Inflammatory macrophage treated with lipopolysaccharide for 1 hour (primary cell): ENCODE results near the gene POTEJ.
"Not testable (repeated sequence)": the region's sequence is repeated elsewhere in the genome, so short reads cannot be mapped to it uniquely, and the experiment has no call there.

Source experiments
- DNase-seq, 2 donors: peaks; one replicate each; pipeline ENCODE4 v3.0.0-alpha.2; 2020 to 2022

Gene POTEJ

GRCh38 chr2:130608276-130609001 lies 2.8 kb upstream of the POTEJ start:
- DNase-seq, result not testable (repeated sequence)

- not testable (repeated sequence) for DNase-seq
Observed at GRCh38 chr2:130609002-130609920, 2.0 kb upstream of the POTEJ start.

GRCh38 chr2:130610486-130610885 lies 754 bp upstream of the POTEJ start:
- not testable (repeated sequence) for DNase-seq

- DNase-seq, result not testable (repeated sequence)
Observed at GRCh38 chr2:130628784-130629475, 17.7 kb downstream of the POTEJ start.

- DNase-seq, result not testable (repeated sequence)
Observed at GRCh38 chr2:130638973-130639372, 27.7 kb downstream of the POTEJ start.

- not testable (repeated sequence) for DNase-seq
Observed at GRCh38 chr2:130641688-130642087, 30.4 kb downstream of the POTEJ start.

- not testable (repeated sequence) for DNase-seq
Observed at GRCh38 chr2:130649285-130649684, 38.0 kb downstream of the POTEJ start.

GRCh38 chr2:130664506-130664905 lies 53.3 kb downstream of the POTEJ start:
- not testable (repeated sequence) for DNase-seq

- DNase-seq, result not testable (repeated sequence)
Observed at GRCh38 chr2:130665596-130665995, 54.4 kb downstream of the POTEJ start.

- not testable (repeated sequence) for DNase-seq
Observed at GRCh38 chr2:130667516-130667915, 56.3 kb downstream of the POTEJ start.

GRCh38 chr2:130670026-130670745 lies 58.9 kb downstream of the POTEJ start:
- DNase-seq, result not testable (repeated sequence)

- not testable (repeated sequence) for DNase-seq
Observed at GRCh38 chr2:130692041-130692770, 81.0 kb downstream of the POTEJ start.

- peak; percentile 0 for DNase-seq
Observed at GRCh38 chr2:130693474-130693873, 82.2 kb downstream of the POTEJ start.

GRCh38 chr2:130703250-130703649 lies 92.0 kb downstream of the POTEJ start:
- not testable (repeated sequence) for DNase-seq
